ENCODE measurements around the gene DYRK1A. TPM values are rescaled to one million over a fixed set of nuclear protein-coding genes. Genes with fewer than 3 reads are reported as not detected.
A peak's percentile ranks its signal among the peaks of the same experiment; 100 is the strongest.

DYRK1A gene
- total and polyA plus RNA-seq, 10 of the 15 experiments (the other 5 are each of a cell fraction or from before 2014, with no cell fraction given), result 2.4 to 68.6 (median 30.7) TPM

GRCh38 chr21:37461479-37461878 lies 94.9 kb downstream of the DYRK1A start (continued):
- no peak for TF ChIP-seq ZNF207 (IDR thresholded peaks at IDR 0.05; ENCODE audit: borderline replicate concordance)
- TF ChIP-seq MXI1 (IDR thresholded peaks at IDR 0.05; ENCODE audit: low read depth, low read length), result peak; percentile 74; the same call in 1 of the 2 replicates
- no peak for TF ChIP-seq STAT3 (IDR thresholded peaks at IDR 0.05; ENCODE audit: low read depth, low read length)
- no peak for TF ChIP-seq KDM1A (IDR thresholded peaks at IDR 0.05; ENCODE audit: borderline replicate concordance)
- peak; percentile 64 for TF ChIP-seq ZNF384 (IDR thresholded peaks at IDR 0.05; ENCODE audit: borderline replicate concordance, low read depth, low read length)
- no peak for TF ChIP-seq PRDM15 (CRISPR knock-in tag; IDR thresholded peaks at IDR 0.05)
- no peak for TF ChIP-seq STAT1 (conservative IDR thresholded peaks at IDR 0.05)
- 0 out of 2 replicates have a peak, but pooled peaks have one; percentile 22 for TF ChIP-seq NBN (IDR thresholded peaks at IDR 0.05)
- TF ChIP-seq E2F4 (IDR thresholded peaks at IDR 0.05; ENCODE audit: low read depth, low read length), result no peak
- no peak for TF ChIP-seq ZBTB33 (IDR thresholded peaks at IDR 0.05)
- TF ChIP-seq EED (IDR thresholded peaks at IDR 0.05; ENCODE audit: low read depth), result no peak
- TF ChIP-seq ZNF622 (IDR thresholded peaks at IDR 0.05), result no peak
- TF ChIP-seq CTCF (IDR thresholded peaks at IDR 0.05 in 2 of 3, conservative IDR thresholded peaks at IDR 0.05 in 1 of 3; ENCODE audit: control insufficient read depth in 2 of 3, extremely low read depth in 1 of 3, insufficient read depth in 1 of 3, low read depth in 3 of 3, low read length in 3 of 3), result no peak
- no peak for TF ChIP-seq TCF7 (IDR thresholded peaks at IDR 0.05; ENCODE audit: borderline replicate concordance)
- no peak for TF ChIP-seq RBBP5 (conservative IDR thresholded peaks at IDR 0.05)
- TF ChIP-seq CREB1 (IDR thresholded peaks at IDR 0.05; ENCODE audit: low read depth), result no peak
- no peak for TF ChIP-seq ZBTB4 (CRISPR knock-in tag; IDR thresholded peaks at IDR 0.05)
- no peak for TF ChIP-seq MEF2A (IDR thresholded peaks at IDR 0.05; ENCODE audit: insufficient read depth, low read depth, low read length)
- TF ChIP-seq ATF3 (IDR thresholded peaks at IDR 0.05; ENCODE audit: borderline replicate concordance, extremely low read depth, low read depth, low read length), result no peak

Measured in GM12878 (cell line).